Panc1 (cell line): ENCODE measurements around the gene G0S2. TPM values are rescaled to one million over a fixed set of nuclear protein-coding genes. Genes with fewer than 3 reads are reported as not detected.

Experiments used
- ATAC-seq: fragments of 200-7000 bp; cut with Tn5 transposase; 2 replicates; pipeline ENCODE4 v1.9.1; 2020; ENCODE audit warnings: mild to moderate bottlenecking, moderate library complexity
- BruUV-seq: library from RNA; stranded (reverse); fragments of 400-500 nt; replicated peaks from 2 replicates; lab custom pipeline; 2021; lab: Mats Ljungman, UMichigan
- CTCF ChIA-PET: fragments of 300-600 bp; sonication (Branson Sonifier 250); formaldehyde crosslinking; loops from one replicate; lab custom pipeline; 2022; ENCODE audit warnings: antibody characterized with exemption; lab: Charles Lee
- POLR2A ChIA-PET: fragments of 300-600 bp; sonication (Branson Sonifier 250); formaldehyde crosslinking; loops from one replicate; lab custom pipeline; 2022; ENCODE audit warnings: antibody characterized with exemption; lab: Charles Lee
- DNase-seq: peaks from one replicate; pipeline ENCODE4 v3.0.0-alpha.2; 2010; ENCODE audit warnings: low read depth, low spot score
- H3K27ac ChIP-seq: 2 replicates; pipeline ENCODE4 v1.5.1; 2011; ENCODE audit warnings: mild to moderate bottlenecking, low read length, inconsistent platforms
- H3K27me3 ChIP-seq: fragments of 200-500 bp; sonication (Bioruptor generic); 2 replicates; pipeline ENCODE4 v1.6.0; 2014; ENCODE audit warnings: low read length, inconsistent platforms; ENCODE audit not compliant: control insufficient read depth, insufficient read depth
- H3K36me3 ChIP-seq: fragments of 200-500 bp; sonication (Bioruptor generic); 2 replicates; pipeline ENCODE4 v1.5.1; 2014; ENCODE audit warnings: inconsistent platforms, mild to moderate bottlenecking, low read length, moderate library complexity; ENCODE audit not compliant: control insufficient read depth, insufficient read depth
- H3K4me1 ChIP-seq: 2 replicates; pipeline ENCODE4 v1.5.1; 2011; ENCODE audit warnings: inconsistent platforms, mild to moderate bottlenecking, low read length, moderate library complexity; ENCODE audit not compliant: control insufficient read depth, insufficient read depth
- H3K4me3 ChIP-seq, 2 experiments: 2 replicates each; pipeline ENCODE4 v1.5.1; 2011 to 2012; ENCODE audit warnings: low read depth in 2 of 2, low read length in 2 of 2, mild to moderate bottlenecking in 2 of 2, inconsistent platforms in 1 of 2, moderate library complexity in 1 of 2
- H3K9me3 ChIP-seq: fragments of 200-500 bp; sonication (Bioruptor generic); 2 replicates; pipeline ENCODE4 v1.5.1; 2014; ENCODE audit warnings: low read depth, mild to moderate bottlenecking, inconsistent platforms, low read length, moderate library complexity; ENCODE audit not compliant: control insufficient read depth, insufficient read depth
- POLR2AphosphoS5 ChIP-seq: IDR thresholded peaks from 2 replicates; pipeline ENCODE4 v1.6.1; 2012; ENCODE audit warnings: mild to moderate bottlenecking, low read depth, low read length, moderate library complexity
- SIN3A ChIP-seq: IDR thresholded peaks from 2 replicates; pipeline ENCODE4 v1.6.1; 2012; ENCODE audit warnings: low read depth, mild to moderate bottlenecking, low read length, moderate library complexity, borderline replicate concordance; ENCODE audit not compliant: insufficient read depth
- TCF7L2 ChIP-seq: IDR thresholded peaks from 2 replicates; pipeline ENCODE4 v1.6.1; 2011; ENCODE audit warnings: mild to moderate bottlenecking, low read depth, low read length, inconsistent platforms
- in situ Hi-C: cut with HindIII; loops from 2 replicates; pipeline ENCODE4 v1.10.0; 2016; ENCODE audit warnings: low sequenced_read_pairs, low pct_unique_long_range_greater_than_20kb
- intact Hi-C: fragments of 100-400 bp; cut with micrococcal nuclease; formaldehyde crosslinking; loops from one replicate; pipeline ENCODE4 v1.10.0; 2022; ENCODE audit not compliant: unreplicated experiment
- total RNA-seq: library from RNA; stranded (reverse); gene quantifications from one replicate; pipeline ENCODE4 v1.2.1, GENCODE V29; 2021; ENCODE audit not compliant: unreplicated experiment
- TF ChIP-seq, protein P1 (sequence below), 2 experiments: IDR thresholded peaks; 2 replicates each; pipeline ENCODE4 v1.6.1; 2011 to 2012; ENCODE audit warnings: low read depth in 2 of 2, control low read depth in 1 of 2, low read length in 1 of 2, mild to moderate bottlenecking in 1 of 2, moderate library complexity in 1 of 2; ENCODE audit not compliant: insufficient read depth in 1 of 2
- TF ChIP-seq, protein P2 (sequence below): fragments of 450-650 bp; IDR thresholded peaks from 2 replicates; pipeline ENCODE4 v1.5.1; 2017; ENCODE audit warnings: mild to moderate bottlenecking

G0S2 gene
- total RNA-seq, 1 experiment from 2014 or later = 2.5 TPM

DNA sequence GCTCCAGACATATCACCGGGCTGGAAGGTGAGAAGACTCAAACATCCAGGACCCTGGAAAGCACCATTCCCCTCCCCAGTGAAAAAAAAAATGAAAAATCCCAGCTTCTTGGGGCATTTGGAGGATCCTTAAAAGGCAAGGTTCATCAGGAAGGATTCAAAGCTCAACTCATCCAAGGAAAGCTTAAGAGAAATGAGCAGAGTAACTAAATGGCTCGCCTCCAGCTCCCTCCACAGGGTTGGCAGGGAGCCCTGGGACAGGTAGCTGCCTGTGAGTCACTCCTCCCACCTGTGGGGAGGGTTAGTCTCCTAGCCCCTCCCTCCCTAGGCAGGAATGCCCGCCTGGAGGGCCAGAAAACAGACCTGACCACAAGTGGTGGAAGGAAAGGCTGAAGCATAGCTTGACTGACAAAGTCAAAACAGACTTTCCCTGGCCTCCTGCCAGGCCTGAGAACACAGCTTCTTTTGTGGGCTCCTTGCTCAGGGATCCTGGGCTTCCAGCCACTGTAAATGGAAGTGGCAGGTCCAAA is 22.3 kb upstream of the G0S2 start:
- no peaks in the 10 kb centered on the region for H3K36me3 ChIP-seq
- no TSS peak for BruUV-seq
- no peak for TF ChIP-seq POLR2AphosphoS5
- TF ChIP-seq, protein P1, sequence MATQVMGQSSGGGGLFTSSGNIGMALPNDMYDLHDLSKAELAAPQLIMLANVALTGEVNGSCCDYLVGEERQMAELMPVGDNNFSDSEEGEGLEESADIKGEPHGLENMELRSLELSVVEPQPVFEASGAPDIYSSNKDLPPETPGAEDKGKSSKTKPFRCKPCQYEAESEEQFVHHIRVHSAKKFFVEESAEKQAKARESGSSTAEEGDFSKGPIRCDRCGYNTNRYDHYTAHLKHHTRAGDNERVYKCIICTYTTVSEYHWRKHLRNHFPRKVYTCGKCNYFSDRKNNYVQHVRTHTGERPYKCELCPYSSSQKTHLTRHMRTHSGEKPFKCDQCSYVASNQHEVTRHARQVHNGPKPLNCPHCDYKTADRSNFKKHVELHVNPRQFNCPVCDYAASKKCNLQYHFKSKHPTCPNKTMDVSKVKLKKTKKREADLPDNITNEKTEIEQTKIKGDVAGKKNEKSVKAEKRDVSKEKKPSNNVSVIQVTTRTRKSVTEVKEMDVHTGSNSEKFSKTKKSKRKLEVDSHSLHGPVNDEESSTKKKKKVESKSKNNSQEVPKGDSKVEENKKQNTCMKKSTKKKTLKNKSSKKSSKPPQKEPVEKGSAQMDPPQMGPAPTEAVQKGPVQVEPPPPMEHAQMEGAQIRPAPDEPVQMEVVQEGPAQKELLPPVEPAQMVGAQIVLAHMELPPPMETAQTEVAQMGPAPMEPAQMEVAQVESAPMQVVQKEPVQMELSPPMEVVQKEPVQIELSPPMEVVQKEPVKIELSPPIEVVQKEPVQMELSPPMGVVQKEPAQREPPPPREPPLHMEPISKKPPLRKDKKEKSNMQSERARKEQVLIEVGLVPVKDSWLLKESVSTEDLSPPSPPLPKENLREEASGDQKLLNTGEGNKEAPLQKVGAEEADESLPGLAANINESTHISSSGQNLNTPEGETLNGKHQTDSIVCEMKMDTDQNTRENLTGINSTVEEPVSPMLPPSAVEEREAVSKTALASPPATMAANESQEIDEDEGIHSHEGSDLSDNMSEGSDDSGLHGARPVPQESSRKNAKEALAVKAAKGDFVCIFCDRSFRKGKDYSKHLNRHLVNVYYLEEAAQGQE (IDR thresholded peaks at IDR 0.05; ENCODE audit: insufficient read depth in 1 of 2, low read depth in 2 of 2, low read length in 1 of 2) = peak in 1 of 2 experiments; percentile 58; a peak in 1 of 4 replicates
- ChIA-PET POLR2A (no interaction called here), CTCF (no interaction called here)
- no peaks in the 10 kb centered on the region for H3K9me3 ChIP-seq
- no peak overlapping the region for H3K4me3 ChIP-seq
- H3K27ac ChIP-seq = no peak overlapping the region
- H3K27me3 ChIP-seq = no peaks in the 10 kb centered on the region
- H3K4me1 ChIP-seq = peaks cover 5% of the 10 kb centered on the region
- no peak for DNase-seq
- peak; percentile 54 for ATAC-seq
- intact Hi-C loops = no loop called here
- in situ Hi-C loops = no loop called here

DNA sequence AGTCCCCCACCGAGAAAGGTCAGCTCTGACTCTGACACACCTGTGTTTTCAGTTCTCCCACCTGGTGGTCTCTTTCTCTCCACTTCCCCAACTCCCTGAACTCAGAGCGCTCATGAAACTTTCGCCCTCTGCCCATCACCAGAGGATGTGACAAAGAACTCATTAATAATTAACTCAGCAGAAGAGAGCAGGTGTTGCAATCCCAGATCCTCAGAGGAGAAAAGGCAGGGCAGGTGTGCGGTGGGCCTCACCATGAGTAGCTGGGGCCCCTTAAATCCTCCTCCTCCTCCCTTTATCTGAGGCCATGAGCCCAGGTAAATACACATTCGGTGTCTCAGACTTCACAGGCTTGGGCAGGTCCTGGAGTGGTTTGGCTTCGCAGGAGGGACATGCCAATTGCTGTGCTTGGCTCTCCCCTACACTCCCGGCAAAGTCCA is 21.3 kb upstream of the G0S2 start:
- TF ChIP-seq, protein P1 (IDR thresholded peaks at IDR 0.05; ENCODE audit: insufficient read depth in 1 of 2, low read depth in 2 of 2, low read length in 1 of 2) = no peak
- TF ChIP-seq POLR2AphosphoS5 (no peak), TCF7L2 (no peak), SIN3A (no peak)
- TF ChIP-seq, protein P2, sequence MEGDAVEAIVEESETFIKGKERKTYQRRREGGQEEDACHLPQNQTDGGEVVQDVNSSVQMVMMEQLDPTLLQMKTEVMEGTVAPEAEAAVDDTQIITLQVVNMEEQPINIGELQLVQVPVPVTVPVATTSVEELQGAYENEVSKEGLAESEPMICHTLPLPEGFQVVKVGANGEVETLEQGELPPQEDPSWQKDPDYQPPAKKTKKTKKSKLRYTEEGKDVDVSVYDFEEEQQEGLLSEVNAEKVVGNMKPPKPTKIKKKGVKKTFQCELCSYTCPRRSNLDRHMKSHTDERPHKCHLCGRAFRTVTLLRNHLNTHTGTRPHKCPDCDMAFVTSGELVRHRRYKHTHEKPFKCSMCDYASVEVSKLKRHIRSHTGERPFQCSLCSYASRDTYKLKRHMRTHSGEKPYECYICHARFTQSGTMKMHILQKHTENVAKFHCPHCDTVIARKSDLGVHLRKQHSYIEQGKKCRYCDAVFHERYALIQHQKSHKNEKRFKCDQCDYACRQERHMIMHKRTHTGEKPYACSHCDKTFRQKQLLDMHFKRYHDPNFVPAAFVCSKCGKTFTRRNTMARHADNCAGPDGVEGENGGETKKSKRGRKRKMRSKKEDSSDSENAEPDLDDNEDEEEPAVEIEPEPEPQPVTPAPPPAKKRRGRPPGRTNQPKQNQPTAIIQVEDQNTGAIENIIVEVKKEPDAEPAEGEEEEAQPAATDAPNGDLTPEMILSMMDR = no peak
- ATAC-seq (no peak), DNase-seq (no peak)
- H3K9me3 ChIP-seq = no peaks in the 10 kb centered on the region
- no peak overlapping the region for H3K27ac ChIP-seq
- no peaks in the 10 kb centered on the region for H3K36me3 ChIP-seq
- in situ Hi-C loops (no loop called here), intact Hi-C loops (no loop called here)
- peaks cover 5% of the 10 kb centered on the region for H3K4me1 ChIP-seq
- no peak overlapping the region for H3K4me3 ChIP-seq
- ChIA-PET CTCF (no interaction called here), POLR2A (no interaction called here)
- H3K27me3 ChIP-seq = no peaks in the 10 kb centered on the region
- no TSS peak for BruUV-seq
